ENCODE data around the gene LGALS3BP. TPM values are rescaled to one million over a fixed set of nuclear protein-coding genes. Genes with fewer than 3 reads are reported as not detected.
A peak's percentile ranks its signal among the peaks of the same experiment; 100 is the strongest.
"Not testable (repeated sequence)": the region's sequence is repeated elsewhere in the genome, so short reads cannot be mapped to it uniquely, and the experiment has no call there.

The LGALS3BP gene
- total RNA-seq = 2.3 and 4.1 TPM in 2 replicates

- DNase-seq (ENCODE audit: low read depth, low spot score) = no peak
Observed at GRCh38 chr17:78979780-78980623, at the start of gene LGALS3BP. Gene LGALS3BP, minus strand, starts transcription at chr17:78979923. Its CDS starts 2,732 bp downstream, at chr17:78977191.

GRCh38 chr17:79028496-79029326 is 49.0 kb upstream of the LGALS3BP start:
- DNase-seq (ENCODE audit: low read depth, low spot score) = no peak

- no peak for DNase-seq (ENCODE audit: low read depth, low spot score)
Observed at GRCh38 chr17:79027925-79028491, 48.3 kb upstream of the LGALS3BP start.

GRCh38 chr17:79027274-79027924 is 47.7 kb upstream of the LGALS3BP start:
- no peak for DNase-seq (ENCODE audit: low read depth, low spot score)

GRCh38 chr17:79026376-79027273 is 46.9 kb upstream of the LGALS3BP start:
- DNase-seq (ENCODE audit: low read depth, low spot score) = no peak

GRCh38 chr17:79024901-79025737 is 45.4 kb upstream of the LGALS3BP start:
- no peak for DNase-seq (ENCODE audit: low read depth, low spot score)

GRCh38 chr17:79023886-79024771 is 44.4 kb upstream of the LGALS3BP start, which contains the start of gene C1QTNF1:
Gene C1QTNF1, plus strand, starts transcription at chr17:79024169. Its CDS starts 19,800 bp downstream, at chr17:79043969.
- no peak for DNase-seq (ENCODE audit: low read depth, low spot score)

- DNase-seq (ENCODE audit: low read depth, low spot score) = no peak
Observed at GRCh38 chr17:79023180-79023705, 43.5 kb upstream of the LGALS3BP start.

GRCh38 chr17:79022507-79022991 is 42.8 kb upstream of the LGALS3BP start:
- no peak for DNase-seq (ENCODE audit: low read depth, low spot score)

GRCh38 chr17:79021929-79022328 is 42.2 kb upstream of the LGALS3BP start:
- not testable (repeated sequence) for DNase-seq (ENCODE audit: low read depth, low spot score)

GRCh38 chr17:79020631-79021301 is 41.0 kb upstream of the LGALS3BP start:
- DNase-seq (ENCODE audit: low read depth, low spot score) = no peak

GRCh38 chr17:79019632-79020584 is 40.2 kb upstream of the LGALS3BP start:
- peak; percentile 43 for DNase-seq (ENCODE audit: low read depth, low spot score)

GRCh38 chr17:79019261-79019631 is 39.5 kb upstream of the LGALS3BP start:
- DNase-seq (ENCODE audit: low read depth, low spot score) = no peak

GRCh38 chr17:79018370-79018695 is 38.6 kb upstream of the LGALS3BP start:
- no peak for DNase-seq (ENCODE audit: low read depth, low spot score)

- no peak for DNase-seq (ENCODE audit: low read depth, low spot score)
Observed at GRCh38 chr17:79017546-79018369, 38.0 kb upstream of the LGALS3BP start.

Data from pulmonary artery endothelial cell (primary cell).